ENCODE data around the gene RNF115. TPM values are rescaled to one million over a fixed set of nuclear protein-coding genes. Genes with fewer than 3 reads are reported as not detected.

Gene RNF115
- total RNA-seq, 1 experiment from 2014 or later: 15.2 TPM

DNA sequence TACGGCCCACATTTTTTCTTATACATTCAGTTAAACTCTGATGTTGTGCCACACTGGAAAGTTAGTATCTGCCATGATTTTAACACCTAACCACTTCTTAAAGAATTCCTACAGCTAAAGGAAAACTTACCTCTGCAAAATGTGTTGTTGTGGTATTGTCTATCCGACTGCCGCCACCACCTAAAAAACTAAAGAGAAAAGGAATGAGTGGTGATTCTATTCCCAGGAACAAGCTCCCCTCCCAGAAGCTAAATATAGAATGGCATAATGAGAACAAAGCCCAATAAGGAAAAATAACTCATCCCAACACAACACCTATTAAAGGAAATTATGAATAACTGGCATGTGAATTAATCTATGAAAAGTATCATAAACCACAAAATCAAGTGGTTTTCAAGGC, 39.5 kb downstream of the RNF115 start:
- no TSS peak for BruUV-seq (replicated peaks)
- Histone ChIP-seq H4K20me1 (ENCODE audit: low read length) (no peaks in the 10 kb centered on the region), H3K4me2 (ENCODE audit: low read length) (no peak overlapping the region), H3K9me2 (replicated peaks; ENCODE audit: low read length) (no peaks in the 10 kb centered on the region), H3K9me3 (ENCODE audit: low read length) (no peaks in the 10 kb centered on the region), H3K9ac (ENCODE audit: low read length) (no peak overlapping the region), H3K79me2 (ENCODE audit: low read length) (peaks cover 15% of the 10 kb centered on the region), H3K27me3 (ENCODE audit: low read length) (no peaks in the 10 kb centered on the region), H2AFZ (ENCODE audit: low read length) (no peak overlapping the region), H3F3A (ENCODE audit: low read length, unreplicated experiment) (peaks cover 3% of the 10 kb centered on the region), H3K4me3 (ENCODE audit: low read length) (no peak overlapping the region), H3K27ac (ENCODE audit: low read length) (no peak overlapping the region), H3K4me1 (ENCODE audit: insufficient read depth, low read length) (peaks cover 40% of the 10 kb centered on the region), H3K36me3 (ENCODE audit: low read depth, low read length) (peaks cover 3% of the 10 kb centered on the region)
- no peak for DNase-seq
- TF ChIP-seq, protein P1, sequence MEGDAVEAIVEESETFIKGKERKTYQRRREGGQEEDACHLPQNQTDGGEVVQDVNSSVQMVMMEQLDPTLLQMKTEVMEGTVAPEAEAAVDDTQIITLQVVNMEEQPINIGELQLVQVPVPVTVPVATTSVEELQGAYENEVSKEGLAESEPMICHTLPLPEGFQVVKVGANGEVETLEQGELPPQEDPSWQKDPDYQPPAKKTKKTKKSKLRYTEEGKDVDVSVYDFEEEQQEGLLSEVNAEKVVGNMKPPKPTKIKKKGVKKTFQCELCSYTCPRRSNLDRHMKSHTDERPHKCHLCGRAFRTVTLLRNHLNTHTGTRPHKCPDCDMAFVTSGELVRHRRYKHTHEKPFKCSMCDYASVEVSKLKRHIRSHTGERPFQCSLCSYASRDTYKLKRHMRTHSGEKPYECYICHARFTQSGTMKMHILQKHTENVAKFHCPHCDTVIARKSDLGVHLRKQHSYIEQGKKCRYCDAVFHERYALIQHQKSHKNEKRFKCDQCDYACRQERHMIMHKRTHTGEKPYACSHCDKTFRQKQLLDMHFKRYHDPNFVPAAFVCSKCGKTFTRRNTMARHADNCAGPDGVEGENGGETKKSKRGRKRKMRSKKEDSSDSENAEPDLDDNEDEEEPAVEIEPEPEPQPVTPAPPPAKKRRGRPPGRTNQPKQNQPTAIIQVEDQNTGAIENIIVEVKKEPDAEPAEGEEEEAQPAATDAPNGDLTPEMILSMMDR (conservative IDR thresholded peaks at IDR 0.05; ENCODE audit: low read depth, low read length): no peak
- TF ChIP-seq EZH2 (IDR thresholded peaks at IDR 0.05; ENCODE audit: low read length, unreplicated experiment) (no peak), EZH2phosphoT487 (IDR thresholded peaks at IDR 0.05; ENCODE audit: borderline replicate concordance, low read length) (no peak)
- intact Hi-C loops (cut with micrococcal nuclease): no loop called here
- ChIA-PET POLR2A (ENCODE audit: unreplicated experiment) (no interaction called here), CTCF (no interaction called here)
- ATAC-seq: no peak

DNA sequence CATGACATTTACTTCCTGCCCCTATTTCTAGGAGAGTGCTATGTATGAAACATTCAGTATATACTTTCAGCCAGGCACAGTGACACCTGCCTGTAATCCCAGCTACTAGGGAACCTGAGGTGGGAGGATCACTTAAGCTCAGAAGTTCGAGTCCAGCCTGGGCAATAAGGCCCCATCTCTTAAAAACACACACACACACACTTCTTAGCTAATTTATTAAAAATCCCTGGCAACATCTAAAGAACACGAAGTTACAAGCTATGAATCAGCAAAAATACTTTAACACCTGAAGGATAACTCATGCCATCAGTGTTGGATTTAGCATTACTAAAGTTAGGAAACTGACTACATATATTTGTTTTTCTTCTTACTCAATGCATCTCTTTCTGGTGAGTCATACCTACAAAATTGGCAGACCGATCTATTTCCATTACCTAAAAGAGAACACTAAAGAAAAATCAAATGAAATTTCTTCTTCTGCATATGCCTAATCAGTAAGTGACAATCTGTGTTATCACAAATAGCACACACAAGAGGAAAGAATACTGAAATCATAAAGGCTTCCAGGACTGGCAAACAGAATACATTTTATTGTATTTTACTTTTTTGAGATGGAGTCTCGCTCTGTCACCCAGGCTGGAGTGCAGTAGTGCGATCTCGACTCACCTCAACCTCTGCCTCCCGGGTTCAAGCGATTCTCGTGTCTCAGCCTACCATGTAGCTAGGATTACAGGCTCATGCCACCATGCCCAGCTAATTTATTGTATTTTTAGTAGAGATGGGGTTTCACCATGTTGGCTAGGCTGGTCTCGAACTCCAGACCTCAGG, 41.4 kb downstream of the RNF115 start:
- H3K27ac ChIP-seq (ENCODE audit: low read length): peak overlapping the region; percentile 85
- CTCF ChIA-PET: interaction anchor here (0.6 to 0.7 kb wide), 2 partner anchors 22 to 41 kb away, joined by 3 read pairs; partner anchors contain the start of genes POLR3C and RNF115
- peak overlapping the region; percentile 18; the same call in 1 of the 2 replicates for H3K9ac ChIP-seq (ENCODE audit: low read length)
- H3K27me3 ChIP-seq (ENCODE audit: low read length): no peaks in the 10 kb centered on the region
- peaks cover 40% of the 10 kb centered on the region for H3K4me1 ChIP-seq (ENCODE audit: insufficient read depth, low read length)
- no peaks in the 10 kb centered on the region for H4K20me1 ChIP-seq (ENCODE audit: low read length)
- DNase-seq (peak; percentile 97), ATAC-seq (peak; percentile 86)
- peaks cover 15% of the 10 kb centered on the region for H3K79me2 ChIP-seq (ENCODE audit: low read length)
- TF ChIP-seq EZH2phosphoT487 (IDR thresholded peaks at IDR 0.05; ENCODE audit: borderline replicate concordance, low read length) (no peak), EZH2 (IDR thresholded peaks at IDR 0.05; ENCODE audit: low read length, unreplicated experiment) (no peak)
- TF ChIP-seq, protein P1 (conservative IDR thresholded peaks at IDR 0.05; ENCODE audit: low read depth, low read length): no peak
- H3K36me3 ChIP-seq (ENCODE audit: low read depth, low read length): no peaks in the 10 kb centered on the region; the same call in 1 of the 2 replicates
- H3K9me3 ChIP-seq (ENCODE audit: low read length): no peaks in the 10 kb centered on the region
- H3K4me2 ChIP-seq (ENCODE audit: low read length): peak overlapping the region; percentile 49
- H2AFZ ChIP-seq (ENCODE audit: low read length): no peak overlapping the region
- POLR2A ChIA-PET (ENCODE audit: unreplicated experiment): interaction anchor here (0.6 to 0.7 kb wide), 2 partner anchors 31 to 42 kb away, joined by 3 to 4 read pairs; no protein-coding TSS in a partner anchor
- no peak overlapping the region for H3K4me3 ChIP-seq (ENCODE audit: low read length)
- H3K9me2 ChIP-seq (replicated peaks; ENCODE audit: low read length): no peaks in the 10 kb centered on the region
- intact Hi-C loops (cut with micrococcal nuclease): loop anchor here (1.0 kb wide), 2 partner anchors 42 kb away; partner anchors contain the start of genes POLR3C and RNF115
- H3F3A ChIP-seq (ENCODE audit: low read length, unreplicated experiment): peaks cover 3% of the 10 kb centered on the region
- BruUV-seq (replicated peaks): TSS peak; percentile 73

DNA sequence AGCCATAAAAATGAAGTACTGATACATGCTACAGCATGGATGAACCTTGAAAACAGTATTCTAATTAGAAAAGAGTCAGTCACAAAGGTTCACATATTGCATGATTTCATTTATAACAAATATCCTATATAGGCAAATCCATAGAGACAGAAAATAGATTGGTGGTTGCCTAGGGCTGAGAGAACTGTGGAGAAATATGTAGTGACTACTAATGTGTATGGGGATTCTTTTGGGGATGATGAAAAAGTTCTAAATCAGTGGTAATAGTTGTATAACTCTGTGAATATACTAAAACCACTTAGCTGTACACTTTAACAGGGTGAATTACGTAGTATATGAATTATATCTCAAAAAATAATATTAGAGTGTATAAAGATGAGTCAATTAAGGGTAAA, 45.8 kb downstream of the RNF115 start:
- ChIA-PET CTCF (no interaction called here), POLR2A (ENCODE audit: unreplicated experiment) (no interaction called here)
- Histone ChIP-seq H3K4me2 (ENCODE audit: low read length) (no peak overlapping the region), H2AFZ (ENCODE audit: low read length) (no peak overlapping the region), H3K27ac (ENCODE audit: low read length) (no peak overlapping the region), H4K20me1 (ENCODE audit: low read length) (no peaks in the 10 kb centered on the region), H3K9me2 (replicated peaks; ENCODE audit: low read length) (no peaks in the 10 kb centered on the region), H3K9ac (ENCODE audit: low read length) (no peak overlapping the region), H3K27me3 (ENCODE audit: low read length) (no peaks in the 10 kb centered on the region), H3K4me1 (ENCODE audit: insufficient read depth, low read length) (peaks cover 18% of the 10 kb centered on the region), H3K79me2 (ENCODE audit: low read length) (peaks cover 9% of the 10 kb centered on the region), H3F3A (ENCODE audit: low read length, unreplicated experiment) (no peaks in the 10 kb centered on the region), H3K36me3 (ENCODE audit: low read depth, low read length) (no peaks in the 10 kb centered on the region), H3K9me3 (ENCODE audit: low read length) (no peaks in the 10 kb centered on the region), H3K4me3 (ENCODE audit: low read length) (no peak overlapping the region)
- intact Hi-C loops (cut with micrococcal nuclease): no loop called here
- TF ChIP-seq EZH2 (IDR thresholded peaks at IDR 0.05; ENCODE audit: low read length, unreplicated experiment) (no peak), EZH2phosphoT487 (IDR thresholded peaks at IDR 0.05; ENCODE audit: borderline replicate concordance, low read length) (no peak)
- BruUV-seq (replicated peaks): no TSS peak
- no peak for DNase-seq
- ATAC-seq: no peak

Data from PC-3 (cell line).